ENCODE measurements around the gene PEX6. TPM values are rescaled to one million over a fixed set of nuclear protein-coding genes. Genes with fewer than 3 reads are reported as not detected.
"Not testable (repeated sequence)": the region's sequence is repeated elsewhere in the genome, so short reads cannot be mapped to it uniquely, and the experiment has no call there.

Gene PEX6
- total and polyA plus RNA-seq, 5 donors from 2014 or later, result 10.9 to 20.7 (median 18.2) TPM

DNA sequence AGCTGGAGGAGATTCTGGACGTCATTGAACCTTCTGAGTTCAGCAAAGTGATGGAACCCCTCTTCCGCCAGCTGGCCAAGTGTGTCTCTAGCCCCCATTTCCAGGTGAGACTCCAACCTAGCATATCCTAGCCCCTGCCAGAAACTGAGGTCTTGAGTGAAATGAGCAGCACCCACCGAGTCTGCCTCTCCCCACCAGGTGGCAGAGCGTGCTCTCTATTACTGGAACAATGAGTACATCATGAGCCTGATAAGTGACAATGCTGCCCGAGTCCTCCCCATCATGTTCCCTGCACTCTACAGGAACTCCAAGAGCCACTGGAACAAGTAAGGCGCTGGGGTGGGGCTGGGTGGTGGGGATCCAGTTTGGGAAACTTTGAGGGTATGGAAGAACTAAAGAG is 30.1 kb upstream of the PEX6 start:
- Mint-ChIP-seq H3K4me3 (peak overlapping the region in 2 of 4 donors; percentile 43 to 66), H3K36me3 (peaks cover 23% of the 10 kb centered on the region), H3K9me3 (peaks cover 0 to 1% (median 0%) of the 10 kb centered on the region in 7 donors), H3K27ac (peak overlapping the region in 1 of 3 donors; percentile 69), H3K27me3 (no peaks in the 10 kb centered on the region), H3K4me1 (peaks cover 0 to 49% (median 23%) of the 10 kb centered on the region in 4 donors)
- no peak overlapping the region for H3K4me3 ChIP-seq (ENCODE audit: low read depth, low read length)
- peak in 2 of 3 donors; percentile 34 to 42 for DNase-seq
- H3K27ac ChIP-seq (ENCODE audit: insufficient read depth, low read length, poor library complexity, severe bottlenecking), result no peak overlapping the region
- peaks cover 14% of the 10 kb centered on the region for H3K4me1 ChIP-seq (ENCODE audit: control insufficient read depth, insufficient read depth, low read length, poor library complexity, severe bottlenecking)
- peaks cover 53% of the 10 kb centered on the region for H3K36me3 ChIP-seq (ENCODE audit: control insufficient read depth, insufficient read depth, low read length)
- no peaks in the 10 kb centered on the region for H3K9me3 ChIP-seq (ENCODE audit: control insufficient read depth in 2 of 2, low read length in 2 of 2)
- no peaks in the 10 kb centered on the region for H3K27me3 ChIP-seq (ENCODE audit: control insufficient read depth, insufficient read depth, low read length)
- no peak for ATAC-seq (ENCODE audit: low read depth in 2 of 2)

DNA sequence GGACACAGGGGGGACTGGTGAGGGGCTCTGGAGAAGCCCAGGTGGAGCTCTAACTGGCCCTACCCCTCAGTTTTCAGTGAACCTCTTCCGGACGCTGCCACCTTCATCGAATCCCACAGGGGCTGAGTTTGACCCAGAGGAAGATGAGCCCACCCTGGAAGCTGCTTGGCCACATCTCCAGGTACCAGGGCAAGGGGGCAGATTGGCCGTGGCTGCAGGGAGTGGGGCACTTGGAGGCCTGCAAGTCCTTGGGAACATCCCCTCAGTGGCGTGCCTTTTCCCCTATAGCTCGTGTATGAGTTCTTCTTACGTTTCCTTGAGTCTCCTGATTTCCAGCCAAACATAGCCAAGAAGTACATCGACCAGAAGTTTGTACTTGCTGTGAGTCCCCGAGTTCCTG is 28.1 kb upstream of the PEX6 start:
- Histone ChIP-seq H3K36me3 (ENCODE audit: control insufficient read depth, insufficient read depth, low read length) (peaks cover 56% of the 10 kb centered on the region), H3K4me3 (ENCODE audit: low read depth, low read length) (no peak overlapping the region), H3K4me1 (ENCODE audit: control insufficient read depth, insufficient read depth, low read length, poor library complexity, severe bottlenecking) (no peaks in the 10 kb centered on the region), H3K9me3 (ENCODE audit: control insufficient read depth in 2 of 2, low read length in 2 of 2) (no peaks in the 10 kb centered on the region), H3K27ac (ENCODE audit: insufficient read depth, low read length, poor library complexity, severe bottlenecking) (no peak overlapping the region), H3K27me3 (ENCODE audit: control insufficient read depth, insufficient read depth, low read length) (no peaks in the 10 kb centered on the region)
- DNase-seq, result no peak
- no peak overlapping the region for H3K27ac Mint-ChIP-seq
- no peaks in the 10 kb centered on the region for H3K27me3 Mint-ChIP-seq
- peaks cover 0 to 1% (median 0%) of the 10 kb centered on the region in 7 donors for H3K9me3 Mint-ChIP-seq
- no peak for ATAC-seq (ENCODE audit: low read depth in 2 of 2)
- peaks cover 0 to 29% (median 7%) of the 10 kb centered on the region in 4 donors for H3K4me1 Mint-ChIP-seq
- H3K4me3 Mint-ChIP-seq, result no peak overlapping the region
- H3K36me3 Mint-ChIP-seq, result peaks cover 23% of the 10 kb centered on the region

DNA sequence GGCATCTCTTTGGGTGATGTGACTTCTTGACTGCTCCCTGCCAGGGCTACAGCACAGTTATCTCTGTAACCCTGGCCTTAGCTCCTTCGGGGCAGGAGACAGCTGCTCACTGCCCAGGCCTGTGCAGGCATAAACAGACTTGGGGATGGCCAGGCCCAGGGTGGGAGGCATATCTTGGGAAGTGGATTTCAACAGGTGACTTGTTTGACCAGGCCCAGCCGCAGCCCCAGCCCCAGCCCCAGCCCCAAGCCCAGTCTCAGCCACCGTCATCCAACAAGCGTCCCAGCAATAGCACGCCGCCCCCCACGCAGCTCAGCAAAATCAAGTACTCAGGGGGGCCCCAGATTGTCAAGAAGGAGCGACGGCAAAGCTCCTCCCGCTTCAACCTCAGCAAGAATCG is 27.3 kb upstream of the PEX6 start:
- Histone ChIP-seq H3K4me1 (ENCODE audit: control insufficient read depth, insufficient read depth, low read length, poor library complexity, severe bottlenecking) (no peaks in the 10 kb centered on the region), H3K27me3 (ENCODE audit: control insufficient read depth, insufficient read depth, low read length) (no peaks in the 10 kb centered on the region), H3K4me3 (ENCODE audit: low read depth, low read length) (no peak overlapping the region), H3K9me3 (ENCODE audit: control insufficient read depth in 2 of 2, low read length in 2 of 2) (no peaks in the 10 kb centered on the region), H3K27ac (ENCODE audit: insufficient read depth, low read length, poor library complexity, severe bottlenecking) (no peak overlapping the region), H3K36me3 (ENCODE audit: control insufficient read depth, insufficient read depth, low read length) (peaks cover 51% of the 10 kb centered on the region)
- H3K9me3 Mint-ChIP-seq, result peaks cover 0 to 1% (median 0%) of the 10 kb centered on the region in 7 donors
- peaks cover 0 to 20% (median 6%) of the 10 kb centered on the region in 4 donors for H3K4me1 Mint-ChIP-seq
- DNase-seq (no peak), ATAC-seq (ENCODE audit: low read depth in 2 of 2) (no peak)
- peaks cover 23% of the 10 kb centered on the region for H3K36me3 Mint-ChIP-seq
- H3K27ac Mint-ChIP-seq, result peak overlapping the region in 1 of 3 donors; percentile 50
- H3K27me3 Mint-ChIP-seq, result no peaks in the 10 kb centered on the region
- H3K4me3 Mint-ChIP-seq, result peak overlapping the region in 1 of 4 donors; percentile 56

DNA sequence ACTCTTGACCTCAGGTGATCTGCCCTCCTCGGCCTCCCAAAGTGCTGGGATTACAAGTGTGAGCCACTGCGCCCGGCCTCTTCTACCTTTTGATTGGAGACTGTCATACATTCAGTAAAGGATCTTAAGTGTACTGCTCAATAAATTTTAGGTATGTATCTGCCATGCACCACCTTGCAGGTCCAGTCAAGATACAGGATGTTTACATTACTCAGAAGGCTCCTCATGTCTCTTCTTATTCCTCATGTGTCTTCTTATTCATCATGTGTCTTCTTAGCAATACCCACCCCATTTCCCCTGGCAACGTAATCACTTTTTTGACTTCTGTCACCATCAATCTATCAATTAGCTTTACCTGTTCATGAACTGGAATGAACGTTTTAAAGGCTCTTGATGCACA is 26.9 kb upstream of the PEX6 start:
- peak overlapping the region in 2 of 3 donors; percentile 41 to 50 for H3K27ac Mint-ChIP-seq
- Histone ChIP-seq H3K9me3 (ENCODE audit: control insufficient read depth in 2 of 2, low read length in 2 of 2) (no peaks in the 10 kb centered on the region), H3K27me3 (ENCODE audit: control insufficient read depth, insufficient read depth, low read length) (no peaks in the 10 kb centered on the region), H3K36me3 (ENCODE audit: control insufficient read depth, insufficient read depth, low read length) (peaks cover 47% of the 10 kb centered on the region), H3K4me1 (ENCODE audit: control insufficient read depth, insufficient read depth, low read length, poor library complexity, severe bottlenecking) (no peaks in the 10 kb centered on the region), H3K4me3 (ENCODE audit: low read depth, low read length) (no peak overlapping the region), H3K27ac (ENCODE audit: insufficient read depth, low read length, poor library complexity, severe bottlenecking) (no peak overlapping the region)
- H3K4me3 Mint-ChIP-seq, result peak overlapping the region in 1 of 4 donors; percentile 56
- H3K27me3 Mint-ChIP-seq, result no peaks in the 10 kb centered on the region
- peaks cover 0 to 16% (median 6%) of the 10 kb centered on the region in 4 donors for H3K4me1 Mint-ChIP-seq
- ATAC-seq (ENCODE audit: low read depth in 2 of 2) (no peak), DNase-seq (no peak)
- H3K9me3 Mint-ChIP-seq, result peaks cover 0 to 1% (median 0%) of the 10 kb centered on the region in 7 donors
- peaks cover 23% of the 10 kb centered on the region for H3K36me3 Mint-ChIP-seq

DNA sequence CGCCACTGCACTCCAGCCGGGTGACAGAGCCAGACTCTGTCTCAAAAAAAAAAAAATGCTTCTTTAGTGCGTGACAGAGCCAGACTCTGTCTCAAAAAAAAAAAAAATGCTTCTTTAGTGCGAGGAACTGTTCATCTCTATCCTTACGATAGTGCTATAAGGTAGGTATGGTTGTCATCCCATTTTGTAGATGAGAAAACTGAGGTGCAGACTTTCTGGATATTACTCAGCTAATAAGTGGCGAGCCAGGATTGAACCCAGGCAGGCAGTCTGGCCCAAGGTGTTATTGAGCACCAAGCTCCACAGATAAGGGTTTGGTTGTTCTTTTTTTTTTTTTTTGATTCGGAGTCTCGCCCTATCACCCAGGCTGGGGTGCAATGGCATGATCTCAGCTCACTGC is 22.9 kb upstream of the PEX6 start:
- no peaks in the 10 kb centered on the region for H3K9me3 Mint-ChIP-seq
- H3K27me3 ChIP-seq (ENCODE audit: control insufficient read depth, insufficient read depth, low read length), result no peaks in the 10 kb centered on the region

DNA sequence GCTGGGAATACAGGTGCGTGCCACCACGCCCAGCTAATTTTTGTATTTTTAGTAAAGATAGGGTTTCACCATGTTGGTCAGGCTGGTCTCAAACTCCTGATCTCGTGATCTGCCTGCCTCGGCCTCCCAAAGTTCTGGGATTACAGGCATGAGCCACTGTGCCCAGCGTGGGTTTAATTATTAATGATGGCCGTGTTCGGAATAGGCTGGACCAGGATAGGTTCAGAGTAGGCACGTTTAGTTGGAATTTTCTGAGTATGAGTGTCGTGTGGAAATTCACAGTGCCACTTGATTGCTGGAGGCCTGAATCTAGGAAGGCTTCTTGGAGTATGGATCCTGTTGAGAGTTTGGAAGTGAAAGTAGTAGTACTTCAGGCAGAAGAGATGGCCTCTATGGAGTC is 19.2 kb upstream of the PEX6 start:
- not testable (repeated sequence) for H3K27ac ChIP-seq (ENCODE audit: insufficient read depth, low read length, poor library complexity, severe bottlenecking); H3K36me3 ChIP-seq (ENCODE audit: control insufficient read depth, insufficient read depth, low read length); H3K4me3 Mint-ChIP-seq; ATAC-seq (ENCODE audit: low read depth in 2 of 2); H3K9me3 Mint-ChIP-seq; DNase-seq; H3K4me1 ChIP-seq (ENCODE audit: control insufficient read depth, insufficient read depth, low read length, poor library complexity, severe bottlenecking); H3K27me3 ChIP-seq (ENCODE audit: control insufficient read depth, insufficient read depth, low read length); H3K4me3 ChIP-seq (ENCODE audit: low read depth, low read length); H3K27me3 Mint-ChIP-seq; H3K36me3 Mint-ChIP-seq; H3K9me3 ChIP-seq (ENCODE audit: control insufficient read depth in 2 of 2, low read length in 2 of 2)
- Mint-ChIP-seq H3K27ac (peak overlapping the region in 1 of 3 donors; percentile 23), H3K4me1 (peaks cover 0 to 14% (median 7%) of the 10 kb centered on the region in 4 donors)

More for the DNA sequence above, 22.9 kb upstream of the PEX6 start:
- Mint-ChIP-seq H3K4me1 (peaks cover 0 to 9% (median 2%) of the 10 kb centered on the region in 4 donors), H3K27me3 (no peaks in the 10 kb centered on the region), H3K27ac (no peak overlapping the region), H3K36me3 (peaks cover 8% of the 10 kb centered on the region), H3K4me3 (no peak overlapping the region)
- Histone ChIP-seq H3K4me3 (ENCODE audit: low read depth, low read length) (no peak overlapping the region), H3K9me3 (ENCODE audit: control insufficient read depth in 2 of 2, low read length in 2 of 2) (no peaks in the 10 kb centered on the region), H3K36me3 (ENCODE audit: control insufficient read depth, insufficient read depth, low read length) (peaks cover 11% of the 10 kb centered on the region), H3K4me1 (ENCODE audit: control insufficient read depth, insufficient read depth, low read length, poor library complexity, severe bottlenecking) (no peaks in the 10 kb centered on the region), H3K27ac (ENCODE audit: insufficient read depth, low read length, poor library complexity, severe bottlenecking) (no peak overlapping the region)
- ATAC-seq (ENCODE audit: low read depth in 2 of 2), result no peak
- no peak for DNase-seq

DNA sequence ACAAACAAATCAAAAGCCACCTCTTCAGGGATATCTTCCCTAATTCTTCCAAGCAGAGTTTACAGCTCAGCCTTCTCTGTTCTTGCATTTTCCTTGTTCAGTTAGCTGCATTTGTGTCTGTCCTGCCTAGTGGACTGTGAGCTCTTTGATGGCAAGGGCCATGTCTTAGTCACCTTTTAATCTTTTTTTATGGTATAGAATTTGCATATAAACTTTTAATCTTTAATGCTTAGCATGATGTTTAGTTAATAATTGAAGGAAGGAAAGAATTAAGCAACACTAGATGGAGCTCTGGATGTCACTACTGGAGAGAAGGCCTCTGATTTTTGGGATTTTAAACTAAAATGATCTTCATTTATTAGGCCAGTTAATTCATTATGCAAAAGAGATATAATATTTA is 17.5 kb upstream of the PEX6 start:
- H3K36me3 Mint-ChIP-seq, result peaks cover 7% of the 10 kb centered on the region
- H3K27ac Mint-ChIP-seq, result peak overlapping the region in 1 of 3 donors; percentile 63

DNA sequence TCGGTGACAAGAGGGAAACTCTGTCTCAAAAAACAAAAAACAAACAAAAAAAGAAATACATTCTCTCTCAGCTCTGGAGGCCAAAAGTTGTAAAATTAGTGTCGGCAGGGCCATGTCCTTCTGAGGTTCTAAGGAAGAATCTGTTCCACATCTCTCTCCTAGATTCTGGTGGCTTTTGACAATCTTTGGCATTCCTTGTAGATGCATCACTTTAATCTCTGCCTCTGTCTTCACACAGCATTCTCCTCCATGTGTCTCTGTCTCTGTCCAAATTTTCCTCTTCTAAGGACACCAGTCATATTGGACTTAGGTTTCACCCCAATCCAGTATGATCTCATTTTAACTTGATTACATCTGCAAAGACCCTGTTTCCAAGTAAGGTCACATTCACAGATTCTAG is 14.5 kb upstream of the PEX6 start:
- DNase-seq, result no peak
- no peak for ATAC-seq (ENCODE audit: low read depth in 2 of 2)
- Mint-ChIP-seq H3K27me3 (no peaks in the 10 kb centered on the region), H3K4me3 (no peak overlapping the region), H3K9me3 (no peaks in the 10 kb centered on the region), H3K36me3 (peaks cover 19% of the 10 kb centered on the region), H3K27ac (peak overlapping the region in 1 of 3 donors; percentile 65), H3K4me1 (peaks cover 0 to 32% (median 15%) of the 10 kb centered on the region in 4 donors)
- H3K4me1 ChIP-seq (ENCODE audit: control insufficient read depth, insufficient read depth, low read length, poor library complexity, severe bottlenecking), result no peaks in the 10 kb centered on the region
- H3K27ac ChIP-seq (ENCODE audit: insufficient read depth, low read length, poor library complexity, severe bottlenecking), result no peak overlapping the region
- H3K9me3 ChIP-seq (ENCODE audit: control insufficient read depth in 2 of 2, low read length in 2 of 2), result no peaks in the 10 kb centered on the region
- H3K36me3 ChIP-seq (ENCODE audit: control insufficient read depth, insufficient read depth, low read length), result peaks cover 27% of the 10 kb centered on the region
- no peaks in the 10 kb centered on the region for H3K27me3 ChIP-seq (ENCODE audit: control insufficient read depth, insufficient read depth, low read length)
- H3K4me3 ChIP-seq (ENCODE audit: low read depth, low read length), result no peak overlapping the region

More for the DNA sequence above, 17.5 kb upstream of the PEX6 start:
- no peaks in the 10 kb centered on the region for H3K9me3 ChIP-seq (ENCODE audit: control insufficient read depth in 2 of 2, low read length in 2 of 2)
- peaks cover 4% of the 10 kb centered on the region for H3K36me3 ChIP-seq (ENCODE audit: control insufficient read depth, insufficient read depth, low read length)
- no peak overlapping the region for H3K4me3 ChIP-seq (ENCODE audit: low read depth, low read length)
- no peaks in the 10 kb centered on the region for H3K27me3 Mint-ChIP-seq
- no peak for ATAC-seq (ENCODE audit: low read depth in 2 of 2)
- no peak overlapping the region for H3K4me3 Mint-ChIP-seq
- H3K4me1 Mint-ChIP-seq, result peaks cover 0 to 18% (median 9%) of the 10 kb centered on the region in 4 donors
- no peak for DNase-seq
- no peak overlapping the region for H3K27ac ChIP-seq (ENCODE audit: insufficient read depth, low read length, poor library complexity, severe bottlenecking)
- no peaks in the 10 kb centered on the region for H3K27me3 ChIP-seq (ENCODE audit: control insufficient read depth, insufficient read depth, low read length)
- H3K9me3 Mint-ChIP-seq, result no peaks in the 10 kb centered on the region
- no peaks in the 10 kb centered on the region for H3K4me1 ChIP-seq (ENCODE audit: control insufficient read depth, insufficient read depth, low read length, poor library complexity, severe bottlenecking)
